ENCODE measurements around the gene PRDM8. TPM values are rescaled to one million over a fixed set of nuclear protein-coding genes. Genes with fewer than 3 reads are reported as not detected.

PRDM8 gene
- total and polyA plus RNA-seq, 2 experiments from 2014 or later, result 0.65 to 1.8 TPM

GRCh38 chr4:80192937-80193336 is 4.4 kb upstream of the PRDM8 start:
- Histone ChIP-seq H3K4me1 (ENCODE audit: insufficient read depth) (peaks cover 8% of the 10 kb centered on the region), H3K9me2 (replicated peaks; ENCODE audit: insufficient read depth) (no peaks in the 10 kb centered on the region), H3K36me3 (replicated peaks; ENCODE audit: insufficient read depth, low read depth) (no peaks in the 10 kb centered on the region), H3K27me3 (peaks cover 100% of the 10 kb centered on the region), H2AFZ (no peak overlapping the region), H4K20me1 (ENCODE audit: insufficient read depth, poor library complexity, severe bottlenecking) (no peaks in the 10 kb centered on the region), H3K4me2 (no peak overlapping the region), H3K79me2 (no peaks in the 10 kb centered on the region), H3K9me3 (ENCODE audit: low read depth) (no peaks in the 10 kb centered on the region), H3K4me3 (no peak overlapping the region), H3K27ac (no peak overlapping the region)
- no peak for DNase-seq (ENCODE audit: low spot score)
- WGBS (ENCODE audit: low lambda C conversion rate, missing lambda C conversion rate), result 10% methylated on average over 2 of the region's 2 CpGs
- TF ChIP-seq, protein P1, sequence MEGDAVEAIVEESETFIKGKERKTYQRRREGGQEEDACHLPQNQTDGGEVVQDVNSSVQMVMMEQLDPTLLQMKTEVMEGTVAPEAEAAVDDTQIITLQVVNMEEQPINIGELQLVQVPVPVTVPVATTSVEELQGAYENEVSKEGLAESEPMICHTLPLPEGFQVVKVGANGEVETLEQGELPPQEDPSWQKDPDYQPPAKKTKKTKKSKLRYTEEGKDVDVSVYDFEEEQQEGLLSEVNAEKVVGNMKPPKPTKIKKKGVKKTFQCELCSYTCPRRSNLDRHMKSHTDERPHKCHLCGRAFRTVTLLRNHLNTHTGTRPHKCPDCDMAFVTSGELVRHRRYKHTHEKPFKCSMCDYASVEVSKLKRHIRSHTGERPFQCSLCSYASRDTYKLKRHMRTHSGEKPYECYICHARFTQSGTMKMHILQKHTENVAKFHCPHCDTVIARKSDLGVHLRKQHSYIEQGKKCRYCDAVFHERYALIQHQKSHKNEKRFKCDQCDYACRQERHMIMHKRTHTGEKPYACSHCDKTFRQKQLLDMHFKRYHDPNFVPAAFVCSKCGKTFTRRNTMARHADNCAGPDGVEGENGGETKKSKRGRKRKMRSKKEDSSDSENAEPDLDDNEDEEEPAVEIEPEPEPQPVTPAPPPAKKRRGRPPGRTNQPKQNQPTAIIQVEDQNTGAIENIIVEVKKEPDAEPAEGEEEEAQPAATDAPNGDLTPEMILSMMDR (IDR thresholded peaks at IDR 0.05; ENCODE audit: poor library complexity), result no peak
- TF ChIP-seq EZH2 (IDR thresholded peaks at IDR 0.05; ENCODE audit: borderline replicate concordance), result no peak
- TF ChIP-seq EZH2phosphoT487 (IDR thresholded peaks at IDR 0.05; ENCODE audit: low read depth, severe bottlenecking, unreplicated experiment), result no peak

DNA sequence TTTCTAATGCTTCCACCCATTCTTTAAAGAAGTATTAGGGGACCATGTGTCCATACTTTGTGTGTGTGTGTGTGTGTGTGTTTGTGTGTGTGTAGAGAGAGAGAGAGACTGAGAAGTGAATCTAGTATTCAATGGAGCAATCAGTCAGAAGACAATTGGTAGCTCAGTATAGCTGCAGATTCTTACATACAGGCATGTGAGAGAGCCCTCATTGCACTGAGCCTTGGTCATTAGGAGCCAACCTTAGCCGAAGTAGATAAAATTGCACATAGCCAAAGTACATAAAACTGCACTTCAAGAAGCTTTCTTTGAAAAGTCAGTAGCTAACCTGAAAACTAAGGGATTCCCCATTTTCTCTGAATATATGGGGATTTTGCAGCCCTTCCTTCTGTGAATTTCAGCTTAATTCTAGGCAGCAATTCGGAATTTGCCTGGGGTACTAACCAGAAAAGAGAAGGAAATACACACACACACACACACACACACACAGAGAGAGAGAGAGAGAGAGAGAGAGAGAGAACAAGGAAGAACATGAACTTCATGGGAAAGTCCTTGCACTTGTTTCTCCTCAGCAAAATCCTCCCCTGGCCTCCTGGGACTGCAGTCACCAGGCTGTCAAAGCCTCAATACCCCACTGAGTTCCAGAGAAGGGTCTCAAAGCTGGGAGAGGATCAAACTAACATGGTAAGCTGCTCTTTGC is 1.7 kb upstream of the PRDM8 start:
- Histone ChIP-seq H3K9me2 (replicated peaks; ENCODE audit: insufficient read depth) (no peaks in the 10 kb centered on the region), H4K20me1 (ENCODE audit: insufficient read depth, poor library complexity, severe bottlenecking) (no peaks in the 10 kb centered on the region), H3K4me3 (no peak overlapping the region), H3K36me3 (replicated peaks; ENCODE audit: insufficient read depth, low read depth) (no peaks in the 10 kb centered on the region), H3K4me2 (no peak overlapping the region), H3K9me3 (ENCODE audit: low read depth) (no peaks in the 10 kb centered on the region), H3K27ac (no peak overlapping the region), H3K4me1 (ENCODE audit: insufficient read depth) (peaks cover 11% of the 10 kb centered on the region), H3K79me2 (no peaks in the 10 kb centered on the region), H2AFZ (no peak overlapping the region), H3K27me3 (peaks cover 99% of the 10 kb centered on the region)
- 55% methylated on average over 2 of the region's 2 CpGs for WGBS (ENCODE audit: low lambda C conversion rate, missing lambda C conversion rate)
- no peak for DNase-seq (ENCODE audit: low spot score)
- TF ChIP-seq, protein P1 (IDR thresholded peaks at IDR 0.05; ENCODE audit: poor library complexity), result no peak
- TF ChIP-seq EZH2 (IDR thresholded peaks at IDR 0.05; ENCODE audit: borderline replicate concordance), result no peak
- TF ChIP-seq EZH2phosphoT487 (IDR thresholded peaks at IDR 0.05; ENCODE audit: low read depth, severe bottlenecking, unreplicated experiment), result no peak

GRCh38 chr4:80196259-80196921 is 913 bp upstream of the PRDM8 start:
- TF ChIP-seq, protein P1 (IDR thresholded peaks at IDR 0.05; ENCODE audit: poor library complexity), result no peak
- TF ChIP-seq EZH2phosphoT487 (IDR thresholded peaks at IDR 0.05; ENCODE audit: low read depth, severe bottlenecking, unreplicated experiment) (no peak), EZH2 (IDR thresholded peaks at IDR 0.05; ENCODE audit: borderline replicate concordance) (no peak)
- Histone ChIP-seq H3K9me3 (ENCODE audit: low read depth) (no peaks in the 10 kb centered on the region), H2AFZ (no peak overlapping the region), H3K27me3 (peaks cover 99% of the 10 kb centered on the region), H4K20me1 (ENCODE audit: insufficient read depth, poor library complexity, severe bottlenecking) (no peaks in the 10 kb centered on the region), H3K9me2 (replicated peaks; ENCODE audit: insufficient read depth) (no peaks in the 10 kb centered on the region), H3K4me2 (peak overlapping the region; percentile 76), H3K27ac (no peak overlapping the region), H3K4me3 (no peak overlapping the region), H3K79me2 (no peaks in the 10 kb centered on the region), H3K36me3 (replicated peaks; ENCODE audit: insufficient read depth, low read depth) (no peaks in the 10 kb centered on the region), H3K4me1 (ENCODE audit: insufficient read depth) (peaks cover 11% of the 10 kb centered on the region)
- DNase-seq (ENCODE audit: low spot score), result no peak
- 14% methylated on average over 20 of the region's 22 CpGs for WGBS (ENCODE audit: low lambda C conversion rate, missing lambda C conversion rate)

All from hepatocyte (in vitro differentiated cells).